Heart right ventricle (tissue), 16 donors: ENCODE measurements around the gene DGCR2. TPM values are rescaled to one million over a fixed set of nuclear protein-coding genes. Genes with fewer than 3 reads are reported as not detected.

Experiments
- ATAC-seq, 8 donors: fragments of 200-7000 bp; cut with Tn5 transposase; one replicate each; pipeline ENCODE4 v1.9.1; 2020; ENCODE audit warnings: mild to moderate bottlenecking in 8 of 8, moderate library complexity in 8 of 8, moderate number of reproducible peaks in 1 of 8
- DNase-seq, 2 donors: peaks; one replicate each; pipeline ENCODE4 v3.0.0-alpha.2; 2020
- H3K27ac ChIP-seq, 10 donors: fragments of 200-600 bp; sonication (generic) in 2 of 10; one replicate each; pipeline versions ENCODE4 v1.5.0 to v1.8.0; 2020 to 2022; ENCODE audit warnings: mild to moderate bottlenecking in 3 of 10
- H3K27me3 ChIP-seq, 7 donors: fragments of 200-600 bp; one replicate each; pipeline ENCODE4 v1.8.0; 2021 to 2022; ENCODE audit warnings: mild to moderate bottlenecking in 2 of 7
- H3K36me3 ChIP-seq, 9 donors: fragments of 200-600 bp; sonication (generic) in 1 of 9; one replicate each; pipeline versions ENCODE4 v1.5.0 to v1.8.0; 2020 to 2022; ENCODE audit warnings: mild to moderate bottlenecking in 2 of 9
- H3K4me1 ChIP-seq, 9 donors: fragments of 200-600 bp; sonication (generic) in 1 of 9; one replicate each; pipeline versions ENCODE4 v1.5.0 to v1.8.0; 2020 to 2022; ENCODE audit warnings: mild to moderate bottlenecking in 4 of 9
- H3K4me3 ChIP-seq, 10 donors: fragments of 200-600 bp; sonication (generic) in 2 of 10; one replicate each; pipeline versions ENCODE4 v1.5.0 to v1.8.0; 2020 to 2022; ENCODE audit warnings: mild to moderate bottlenecking in 7 of 10, moderate library complexity in 2 of 10
- H3K9me3 ChIP-seq, 11 donors: fragments of 200-600 bp in 10 of 11; sonication (generic) in 2 of 11; one replicate each; pipeline versions ENCODE4 v1.5.0 to v1.8.0; 2013 to 2022; ENCODE audit warnings: mild to moderate bottlenecking in 2 of 11, control low read depth in 1 of 11, moderate library complexity in 1 of 11
- CTCF ChIP-seq, 9 donors: fragments of 200-600 bp; sonication (generic) in 2 of 9; IDR thresholded peaks; one replicate each; pipeline versions ENCODE4 v1.5.0 to v1.8.0; 2021 to 2022; ENCODE audit warnings: antibody characterized with exemption in 9 of 9, mild to moderate bottlenecking in 5 of 9, moderate library complexity in 1 of 9
- WGBS, 2 donors: extraction: QIAGEN DNeasy Blood & Tissue Kit; methylation state at CpG; one replicate each; pipeline ENCODE4 v1.1.7; 2013; ENCODE audit warnings: inconsistent platforms in 1 of 2; 5-methylcytosine and 5-hydroxymethylcytosine counted together
- intact Hi-C, 10 donors: fragments of 100-400 bp; cut with DNase I; formaldehyde crosslinking; loops; one replicate each; pipeline versions ENCODE4 v1.11.1 to v1.14.2; 2022
- polyA plus RNA-seq, 2 donors: library from polyadenylated mRNA; stranded (reverse); fragments of 200-250 nt; gene quantifications; one replicate each; pipeline ENCODE4 v1.2.3, GENCODE V29; 2013
- total RNA-seq, 10 donors: library from RNA; stranded (reverse); fragmentation: NEBNext Ultra II Directional in 3 of 10; extraction: Animal tissue kit (Norgen Biotek cat#: 25700) in 3 of 10; gene quantifications; one replicate each; pipeline versions ENCODE4 v1.2.1 to v1.2.4, GENCODE V29; 2021 to 2023
- donor health status: Arrhythmogenic right ventricular cardiomyopathy.
- donor health status: ischemic (EF 13 %, LVEDD 7.1; RV severe dilation, severe dysfunction).
- donor health status: healthy with polysubstance abuse.
- donor health status: DM: no; HTN: yes; CAD: no.
- donor health status: DM: no; HTN: no; CAD: no.
- donor health status: ischemic (EF 25% LVEDD 6.9; RV normal size, moderate dysfunction).
- donor health status: ischemic (EF 25% LVEDD 5.7; RV mildly dilated, moderate dysfunction).
- donor health status: healthy.
- donor health status: DM: yes; HTN: yes; CAD: no.
- donor health status: Ischemic cardiomyopathy.
- donor health status: ischemic (EF 35%, LVEDD 5.7; RV mildly dilated, moderate dysfunction).
- donor health status: nonischemic (EF 11% LVEDD 7.7; RV severe dilation, severe dysfunction).
- donor health status: DM: yes; HTN: yes; CAD: no.
- donor health status: PGD.
- donor health status: ischemic (EF 29% LVEDD 5.4; RV normal size, mild dysfunction).
- donor health status: nonischemic (EF 23%, LVEDD 6.1; RV moderate dilation, normal function).

DGCR2 gene
- total and polyA plus RNA-seq, 12 donors: 17.0 to 58.0 (median 39.1) TPM

- ATAC-seq (no peak), DNase-seq (no peak)
- Histone ChIP-seq H3K4me3 (peak within 1 kb of the TSS in 9 of 10 donors; percentile 7 to 44 (median 22)), H3K9me3 (no peaks in the 10 kb centered on the region), H3K27ac (no peak within 1 kb of the TSS), H3K27me3 (peaks cover 37 to 70% (median 63%) of the 10 kb centered on the region in 7 donors), H3K36me3 (no peaks in the 10 kb centered on the region), H3K4me1 (peaks cover 0 to 11% (median 8%) of the 10 kb centered on the region in 9 donors)
- TF ChIP-seq CTCF (IDR thresholded peaks at IDR 0.05): no peak
- intact Hi-C loops: loop anchor here in 5 of 10 donors (5.0 to 10.0 kb wide), 4 partner anchors 325 to 485 kb away; partner anchors contain the start of genes CDC45 (in 1 of the 5) and UFD1 (in 1 of the 5)
- WGBS, 2 donors: 0 to 2% methylated on average over 5 to 59 of the region's 59 CpGs
Observed at GRCh38 chr22:19149991-19150390, 27.8 kb upstream of the DGCR2 start, which contains the start of gene GSC2. TSS of gene GSC2 (minus strand) at chr22:19150292. CDS start at chr22:19150283, 9 bp downstream.

- Histone ChIP-seq H3K9me3 (no peaks in the 10 kb centered on the region), H3K36me3 (no peaks in the 10 kb centered on the region), H3K27me3 (peaks cover 37 to 69% (median 59%) of the 10 kb centered on the region in 7 donors), H3K4me3 (peak overlapping the region in 9 of 10 donors; percentile 7 to 44 (median 22)), H3K27ac (no peak overlapping the region), H3K4me1 (peaks cover 0 to 13% (median 8%) of the 10 kb centered on the region in 9 donors)
- intact Hi-C loops: loop anchor here in 5 of 10 donors (5.0 to 10.0 kb wide), 4 partner anchors 326 to 486 kb away; partner anchors contain the start of genes CDC45 (in 1 of the 5) and UFD1 (in 1 of the 5)
- ATAC-seq (no peak), DNase-seq (no peak)
- WGBS, 2 donors: 1% methylated on average over 92 of the region's 92 CpGs
- no peak for TF ChIP-seq CTCF (IDR thresholded peaks at IDR 0.05)
Observed at GRCh38 chr22:19149047-19149883, 27.1 kb upstream of the DGCR2 start.

- 30 to 32% methylated on average over 33 of the region's 33 CpGs for WGBS, 2 donors
- H3K4me3 ChIP-seq: peak overlapping the region in 1 of 10 donors; percentile 13
- intact Hi-C loops: loop anchor here in 5 of 10 donors (5.0 to 10.0 kb wide), 4 partner anchors 326 to 486 kb away; partner anchors contain the start of genes CDC45 (in 1 of the 5) and UFD1 (in 1 of the 5)
- no peaks in the 10 kb centered on the region for H3K9me3 ChIP-seq
- peaks cover 5 to 18% (median 13%) of the 10 kb centered on the region in 9 donors for H3K4me1 ChIP-seq
- no peak for DNase-seq
- no peak overlapping the region for H3K27ac ChIP-seq
- H3K27me3 ChIP-seq: peaks cover 37 to 63% (median 54%) of the 10 kb centered on the region in 7 donors
- no peak for TF ChIP-seq CTCF (IDR thresholded peaks at IDR 0.05)
- no peaks in the 10 kb centered on the region for H3K36me3 ChIP-seq
- no peak for ATAC-seq
Observed at GRCh38 chr22:19148417-19149046, 26.3 kb upstream of the DGCR2 start.

- intact Hi-C loops: loop anchor here in 5 of 10 donors (5.0 to 10.0 kb wide), 4 partner anchors 328 to 488 kb away; partner anchors contain the start of genes CDC45 (in 1 of the 5) and UFD1 (in 1 of the 5)
- peaks cover 36 to 52% (median 42%) of the 10 kb centered on the region in 7 donors for H3K27me3 ChIP-seq
- no peak for ATAC-seq
Observed at GRCh38 chr22:19147195-19147780, 25.1 kb upstream of the DGCR2 start.

More at GRCh38 chr22:19147195-19147780, 25.1 kb upstream of the DGCR2 start:
- Histone ChIP-seq H3K9me3 (no peaks in the 10 kb centered on the region), H3K36me3 (peaks cover 0 to 7% (median 4%) of the 10 kb centered on the region in 9 donors), H3K27ac (no peak overlapping the region), H3K4me3 (no peak overlapping the region), H3K4me1 (peaks cover 5 to 25% (median 18%) of the 10 kb centered on the region in 9 donors)
- DNase-seq: no peak
- 28 to 35% methylated on average over 9 of the region's 9 CpGs for WGBS, 2 donors
- no peak for TF ChIP-seq CTCF (IDR thresholded peaks at IDR 0.05)
